NCI-H345 treated with DMSO at 0.1 percent for 48 hours (cell line): ENCODE measurements around the gene MOV10.

Experiments
- DNase-seq: peaks from one replicate; lab custom pipeline; 2025; ENCODE audit not compliant: unreplicated experiment; lab: John Stamatoyannopoulos, UW

The MOV10 gene

GRCh38 chr1:112674986-112675727 is 698 bp downstream of the MOV10 start:
- no peak for DNase-seq

- DNase-seq, result no peak
Measured at GRCh38 chr1:112675728-112676381, 1.4 kb downstream of the MOV10 start.

- DNase-seq, result no peak
Measured at GRCh38 chr1:112676543-112676942, 2.1 kb downstream of the MOV10 start.

- no peak for DNase-seq
Measured at GRCh38 chr1:112677501-112677900, 3.0 kb downstream of the MOV10 start.

GRCh38 chr1:112678605-112679004 is 4.1 kb downstream of the MOV10 start:
- DNase-seq, result no peak

GRCh38 chr1:112685913-112686312 is 11.5 kb downstream of the MOV10 start:
- no peak for DNase-seq

- DNase-seq, result no peak
Measured at GRCh38 chr1:112686417-112686816, 12.0 kb downstream of the MOV10 start.

GRCh38 chr1:112686835-112687234 is 12.4 kb downstream of the MOV10 start:
- no peak for DNase-seq

GRCh38 chr1:112687361-112687760 is 12.9 kb downstream of the MOV10 start:
- DNase-seq, result no peak

- DNase-seq, result no peak
Measured at GRCh38 chr1:112687785-112688496, 13.5 kb downstream of the MOV10 start.

GRCh38 chr1:112688781-112689193 is 14.3 kb downstream of the MOV10 start:
- DNase-seq, result no peak

- DNase-seq, result no peak
Measured at GRCh38 chr1:112689196-112689841, 14.9 kb downstream of the MOV10 start.

- DNase-seq, result no peak
Measured at GRCh38 chr1:112689842-112690237, 15.4 kb downstream of the MOV10 start.

GRCh38 chr1:112692681-112693080 is 18.2 kb downstream of the MOV10 start:
- no peak for DNase-seq

GRCh38 chr1:112693821-112694220 is 19.4 kb downstream of the MOV10 start:
- DNase-seq, result no peak

- no peak for DNase-seq
Measured at GRCh38 chr1:112694363-112694929, 20.0 kb downstream of the MOV10 start.

GRCh38 chr1:112695276-112695675 is 20.8 kb downstream of the MOV10 start:
- no peak for DNase-seq

GRCh38 chr1:112696578-112697314 is 22.3 kb downstream of the MOV10 start:
- no peak for DNase-seq

- DNase-seq, result no peak
Measured at GRCh38 chr1:112697781-112698201, 23.3 kb downstream of the MOV10 start.
